Measurements from ENCODE around the gene GSDME.
"Not testable (repeated sequence)": the region's sequence is repeated elsewhere in the genome, so short reads cannot be mapped to it uniquely, and the experiment has no call there.

The GSDME gene

DNA sequence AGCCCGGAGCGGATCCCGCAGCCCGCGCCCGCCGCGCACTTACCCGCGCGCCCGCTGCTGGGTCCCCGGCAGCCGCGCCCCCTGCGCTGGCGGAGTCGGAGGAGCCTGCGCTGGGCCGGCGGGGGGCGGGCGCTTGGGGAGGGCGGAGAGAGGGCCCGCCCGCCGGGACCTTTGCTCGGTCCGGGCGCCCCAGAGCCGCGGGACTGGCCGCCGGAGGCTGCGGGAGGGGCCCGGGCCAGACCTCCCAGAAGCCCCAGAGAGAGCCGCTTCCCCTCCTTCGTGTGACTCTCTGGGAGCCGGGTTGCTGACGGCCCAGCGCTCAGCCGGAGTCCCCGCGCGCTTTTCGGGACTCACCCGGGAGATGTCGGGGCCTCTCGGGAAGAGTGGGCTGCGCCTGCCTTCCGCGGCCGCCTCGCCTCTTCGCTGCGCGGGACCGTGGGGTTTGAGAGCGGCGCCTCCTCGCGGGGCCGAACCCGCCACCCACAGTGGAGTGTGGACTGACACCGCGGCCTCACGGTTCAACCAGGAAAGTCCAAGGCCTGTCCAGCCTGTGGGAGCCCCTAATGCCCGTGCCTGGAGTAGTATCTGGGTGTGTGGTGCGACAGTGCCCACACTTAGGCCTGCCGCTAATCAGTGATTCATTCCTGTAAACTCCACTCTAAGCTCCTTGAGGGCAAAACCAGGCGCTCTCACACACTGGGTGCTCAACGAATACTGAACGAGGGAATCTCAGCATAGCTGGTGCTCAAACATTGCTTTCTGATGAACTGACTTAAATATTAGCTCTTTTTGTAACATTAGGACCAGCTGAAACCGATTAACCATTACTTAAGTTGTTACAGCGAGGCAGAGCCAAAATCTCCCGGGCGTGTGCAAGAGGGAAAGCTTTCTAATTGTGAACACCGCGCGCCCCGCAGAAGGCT is at the start of gene GSDME:
Gene GSDME, minus strand, starts transcription at position 112 of the 923 bp plus-strand sequence. CDS start 7,690 bp downstream, outside the sequence.
- no peak for FAIRE-seq

DNA sequence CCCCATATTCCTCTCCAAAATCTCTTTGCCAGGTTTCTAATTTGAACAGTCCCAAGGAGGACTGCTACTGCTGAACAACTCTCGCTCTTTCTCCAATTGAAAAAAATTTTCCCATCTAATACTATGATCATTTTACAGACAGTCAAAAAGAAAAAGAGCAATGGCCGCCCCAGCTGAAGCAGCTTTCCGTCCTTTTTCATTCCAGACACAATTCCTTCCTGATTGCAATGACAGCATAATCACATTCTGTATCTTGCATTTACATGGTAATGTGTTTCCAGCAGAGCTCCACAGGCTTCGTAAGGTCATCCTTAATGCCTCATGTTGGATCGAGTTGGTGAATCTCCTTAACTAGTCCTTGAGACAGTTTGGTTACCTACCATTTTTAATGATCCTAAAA is 45.0 kb upstream of the GSDME start:
- FAIRE-seq, result no peak

DNA sequence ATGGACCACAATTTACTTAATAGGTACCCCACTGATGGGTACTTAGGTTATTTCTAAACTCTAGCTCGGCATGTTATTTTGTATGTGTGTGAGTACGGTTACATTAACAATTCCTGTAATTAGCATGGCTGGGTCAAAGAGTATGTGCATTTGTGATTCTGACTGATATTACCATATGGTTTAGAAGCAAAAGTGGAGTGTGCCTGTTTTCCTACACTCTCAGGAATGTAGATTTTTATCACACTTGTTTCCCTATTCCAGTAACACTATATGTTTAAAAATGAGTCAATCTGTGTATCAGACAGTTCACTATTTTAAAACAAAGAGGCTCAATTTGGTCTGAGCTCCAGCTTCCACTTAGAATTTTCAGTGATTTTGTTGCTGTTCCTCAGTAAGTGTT is 44.6 kb upstream of the GSDME start:
- no peak for FAIRE-seq

DNA sequence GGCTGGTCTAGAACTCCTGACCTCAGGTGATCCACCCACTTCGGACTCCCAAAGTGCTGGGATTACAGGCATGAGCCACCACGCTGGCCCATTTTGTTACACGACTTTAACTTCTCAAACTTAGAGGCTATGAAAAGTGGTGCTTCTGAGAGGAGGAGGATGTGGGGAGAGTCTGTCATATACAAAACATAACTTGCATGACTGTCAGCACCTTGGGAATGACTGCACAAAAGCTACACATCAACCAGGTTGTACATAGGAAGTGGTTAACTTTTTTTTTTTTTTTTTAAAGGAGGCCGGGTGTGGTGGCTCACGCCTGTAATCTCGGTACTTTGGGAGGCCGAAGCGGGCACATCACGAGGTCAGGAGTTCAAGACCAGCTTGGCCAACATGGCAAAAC is 43.4 kb upstream of the GSDME start:
- FAIRE-seq, result no peak

DNA sequence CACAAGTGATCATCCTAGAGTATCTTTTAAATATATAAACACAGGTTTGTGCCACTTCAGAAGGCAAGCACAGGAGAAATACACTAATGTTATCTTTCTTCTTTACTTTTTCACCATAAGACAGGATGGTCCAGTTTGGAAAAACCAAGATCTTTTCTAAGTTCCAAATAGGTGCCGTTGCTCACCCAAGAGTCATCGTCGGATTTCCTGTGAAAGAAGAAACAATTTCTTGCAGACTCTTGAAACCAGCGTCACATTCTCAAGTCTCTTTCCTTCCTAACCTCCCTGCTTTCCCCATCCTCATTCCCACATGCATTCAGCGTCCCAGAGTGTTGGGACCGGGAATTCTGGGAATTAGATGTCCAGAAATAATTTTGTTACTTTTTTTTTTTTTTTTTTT is 42.8 kb upstream of the GSDME start:
- no peak for FAIRE-seq

DNA sequence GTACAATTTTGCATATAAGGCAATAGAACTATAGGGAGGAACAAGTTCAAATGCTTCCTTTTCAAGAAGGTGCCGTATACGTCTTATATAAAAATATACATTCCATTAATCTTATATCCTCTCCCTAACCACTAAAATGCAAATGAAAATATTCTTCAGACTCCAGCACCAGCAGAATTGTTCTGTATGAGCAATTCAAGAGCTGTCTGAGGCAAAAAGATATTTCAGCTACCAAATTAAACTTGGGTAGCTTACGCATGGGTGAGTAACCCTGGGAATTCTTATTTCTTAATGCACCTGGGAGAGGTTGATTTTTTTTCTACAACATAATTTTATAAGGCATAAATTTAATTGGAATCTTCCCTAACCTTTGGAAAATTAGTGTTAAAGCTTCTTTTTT is 42.2 kb upstream of the GSDME start:
- FAIRE-seq, result no peak

DNA sequence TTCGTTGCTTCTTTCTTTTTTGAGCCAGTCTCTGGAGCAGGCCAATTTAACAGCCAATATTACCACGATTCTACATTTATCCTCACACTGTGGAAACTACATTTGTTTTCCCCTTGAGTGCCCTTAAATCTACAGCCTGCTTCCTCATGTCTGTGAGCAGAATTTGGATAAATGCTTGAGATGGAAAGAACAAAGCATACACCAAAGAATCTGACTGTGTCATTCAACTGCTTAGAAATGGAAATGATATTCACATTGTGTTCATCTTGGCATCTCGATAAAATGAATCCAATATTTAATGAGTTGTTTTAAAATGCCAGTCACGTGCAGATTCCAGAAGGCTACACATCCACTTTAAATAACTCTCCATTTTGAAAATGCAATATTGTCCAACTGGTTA is 41.0 kb upstream of the GSDME start:
- no peak for FAIRE-seq

DNA sequence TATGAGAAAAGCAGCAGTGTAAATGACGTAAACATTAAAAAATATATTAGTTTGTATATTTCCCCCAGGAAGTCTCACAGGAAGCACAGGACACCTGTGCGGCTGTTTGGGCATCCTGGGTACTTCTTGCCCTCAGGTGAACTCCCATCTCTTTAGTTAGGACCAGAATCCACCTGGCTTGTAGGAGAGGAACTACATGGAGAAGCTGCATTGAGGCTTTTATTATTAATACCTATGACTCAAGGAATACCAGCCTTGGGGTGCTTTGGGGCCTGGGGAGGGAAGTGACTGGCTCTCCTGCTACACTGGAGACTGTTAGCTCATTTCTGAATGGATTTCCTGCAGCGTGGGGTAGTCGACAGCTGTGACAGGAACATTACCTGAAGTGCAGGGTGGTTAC is 40.0 kb upstream of the GSDME start:
- FAIRE-seq, result no peak

DNA sequence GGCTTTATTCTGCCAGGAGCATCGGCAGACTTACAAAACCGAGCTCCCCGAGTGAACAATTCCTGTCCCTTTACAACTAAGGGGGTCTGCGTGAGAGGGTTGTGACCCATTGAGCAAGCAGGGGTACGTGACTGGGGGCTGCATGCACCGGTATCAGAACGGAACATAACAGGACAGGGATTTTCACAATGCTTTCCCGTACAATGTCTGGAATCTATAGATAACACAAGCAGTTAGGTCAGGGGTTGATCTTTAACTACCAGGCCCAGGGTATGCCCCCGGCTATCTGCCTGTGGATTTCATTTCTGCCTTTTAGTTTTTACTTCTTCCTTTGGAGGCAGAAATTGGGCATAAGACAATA is 38.1 kb upstream of the GSDME start:
- no peak for FAIRE-seq

DNA sequence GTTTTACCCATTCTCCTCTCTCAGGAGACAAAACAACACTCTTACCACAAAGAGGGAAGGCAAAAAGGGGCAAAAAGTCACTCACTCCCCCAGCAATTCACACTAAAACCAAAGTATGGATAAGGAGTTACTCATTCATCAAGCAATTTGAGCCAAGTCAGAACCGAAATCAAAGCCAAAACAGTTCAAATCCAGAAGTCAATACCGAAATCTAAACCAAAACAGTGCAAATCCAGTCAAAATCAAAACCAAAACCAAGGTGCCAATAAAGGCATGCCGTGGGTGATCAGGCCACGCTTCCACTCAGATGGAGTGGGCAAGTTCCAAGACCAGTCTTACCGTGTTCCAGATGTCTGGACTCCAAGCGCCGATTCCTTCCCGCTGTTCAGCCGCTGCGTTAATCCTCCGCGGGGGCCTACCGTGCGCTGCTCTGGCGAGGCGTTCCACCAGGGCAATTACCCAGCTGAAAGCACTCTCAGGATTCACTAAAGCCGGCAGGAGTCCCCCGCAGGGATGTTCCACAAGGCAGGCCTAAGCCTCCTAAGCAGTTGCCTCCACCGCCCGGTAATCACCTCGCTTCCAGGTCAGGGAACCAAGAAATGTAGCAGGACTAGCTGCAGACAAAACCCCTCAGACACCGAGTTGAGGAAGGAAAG is 37.6 kb upstream of the GSDME start:
- FAIRE-seq, result not testable (repeated sequence)

DNA sequence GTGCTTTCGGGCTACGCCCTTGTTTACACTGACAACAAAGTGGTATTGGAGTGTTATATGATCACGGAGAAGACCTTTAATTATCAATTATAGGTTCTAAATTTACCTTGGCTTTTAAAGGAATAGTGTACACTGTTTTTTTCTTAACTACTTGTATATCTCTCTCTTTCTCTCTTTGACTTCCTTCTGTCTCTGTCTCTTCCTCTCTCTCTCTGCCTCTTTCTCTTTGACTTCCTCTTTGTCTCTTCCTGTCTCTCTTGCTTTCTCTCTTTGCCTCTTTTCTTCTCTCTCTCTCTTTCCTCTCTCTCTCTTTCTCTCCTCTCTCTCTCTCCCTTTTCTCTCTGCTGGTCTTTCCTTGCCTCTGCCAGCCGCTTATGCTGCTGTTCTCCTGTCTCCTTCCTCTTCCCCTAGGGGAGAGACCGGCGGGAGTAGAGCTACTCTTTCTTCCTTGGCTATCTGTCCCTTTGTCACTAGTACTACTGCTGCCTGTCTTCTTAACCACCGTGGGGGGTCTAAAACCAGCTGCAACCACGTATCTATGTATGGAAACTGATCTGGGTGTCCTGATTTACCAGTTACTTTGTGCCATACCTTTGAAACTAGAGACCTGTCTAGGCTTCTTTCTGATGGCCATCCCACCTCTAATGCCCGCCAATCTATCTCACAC is 36.9 kb upstream of the GSDME start:
- FAIRE-seq, result no peak

DNA sequence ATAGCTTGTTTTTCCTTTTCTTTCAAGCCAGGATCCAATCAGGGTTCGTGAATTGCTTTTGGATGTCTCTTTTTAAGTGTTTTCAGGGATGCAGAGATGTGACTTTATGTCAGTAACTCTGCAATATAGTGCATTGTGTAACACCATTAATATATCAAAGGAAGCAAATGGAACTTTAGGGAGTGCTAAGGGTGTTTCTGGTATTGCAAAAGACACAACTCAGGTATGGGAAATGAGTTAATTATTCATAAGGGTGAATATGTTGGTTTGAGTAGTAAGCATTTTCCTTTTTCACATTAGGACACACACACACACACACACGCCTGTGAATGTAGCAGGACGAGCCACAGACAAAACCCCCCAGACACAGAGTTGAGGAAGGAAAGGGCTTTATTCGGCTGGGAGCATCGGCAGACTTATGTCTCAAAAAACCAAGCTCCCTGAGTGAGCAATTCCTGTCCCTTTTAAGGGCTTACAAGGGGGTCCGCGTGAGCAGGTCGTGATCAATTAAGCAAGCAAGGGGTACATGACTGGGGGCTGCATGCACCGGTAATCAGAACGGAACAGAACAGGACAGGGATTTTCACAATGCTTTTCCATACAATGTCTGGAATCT is 31.8 kb upstream of the GSDME start:
- no peak for FAIRE-seq

DNA sequence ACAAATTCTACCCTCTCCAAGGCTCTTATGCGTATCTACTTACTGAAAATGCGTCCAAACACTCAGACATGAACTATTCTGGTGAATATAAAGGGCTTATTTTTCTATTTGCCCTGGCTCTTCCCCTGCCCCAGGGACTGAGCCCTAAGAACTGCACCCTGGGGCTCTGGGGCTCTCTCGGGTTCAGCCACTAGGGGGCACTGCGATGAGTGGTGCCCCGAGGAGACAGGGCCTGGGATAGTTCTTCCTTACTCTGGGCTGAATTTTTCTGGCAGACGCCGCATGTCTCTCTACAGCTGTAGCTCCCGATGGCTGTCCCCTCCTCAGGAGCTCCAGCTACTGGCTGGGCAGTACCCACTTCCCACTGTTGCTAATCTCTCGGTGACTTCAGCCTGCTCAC is 30.8 kb upstream of the GSDME start:
- no peak for FAIRE-seq

DNA sequence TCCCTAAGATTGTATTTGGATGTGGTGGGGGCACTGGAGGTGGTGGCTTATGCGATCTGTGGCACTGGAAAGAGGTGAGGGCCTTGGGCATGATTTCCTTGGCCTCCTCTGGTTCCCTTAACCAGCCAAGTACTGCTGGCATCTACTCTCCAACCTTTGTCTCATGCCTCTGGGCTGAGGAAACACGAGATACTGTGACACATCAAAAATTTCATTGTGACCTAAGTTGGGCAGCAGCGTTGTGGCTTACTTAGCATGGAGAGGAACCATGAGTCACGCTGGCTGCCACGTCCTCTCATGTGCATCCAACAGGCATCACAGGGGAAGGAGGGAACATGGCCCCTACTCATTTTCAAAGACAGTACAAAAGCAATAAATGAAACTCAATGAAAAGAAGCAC is 29.7 kb upstream of the GSDME start:
- no peak for FAIRE-seq

DNA sequence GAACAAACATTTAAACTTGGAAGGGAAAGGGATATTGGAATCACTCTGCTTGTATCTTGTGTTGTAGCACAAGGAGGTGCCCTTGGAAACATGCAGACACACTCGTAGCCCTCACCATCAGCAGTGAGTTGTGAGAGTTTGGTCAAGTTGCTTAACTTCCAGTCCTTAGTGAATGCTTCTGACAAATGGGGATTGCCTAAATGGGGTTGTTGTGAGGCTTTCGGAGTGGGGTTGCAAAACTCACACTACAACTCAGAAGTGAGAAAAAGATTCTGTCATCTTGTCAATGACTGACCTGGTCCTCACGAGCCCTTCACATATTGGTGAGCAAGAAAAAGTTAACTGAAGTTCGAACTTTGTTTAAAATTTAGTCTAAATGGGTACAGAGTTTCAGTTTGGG is 29.0 kb upstream of the GSDME start:
- FAIRE-seq, result no peak

DNA sequence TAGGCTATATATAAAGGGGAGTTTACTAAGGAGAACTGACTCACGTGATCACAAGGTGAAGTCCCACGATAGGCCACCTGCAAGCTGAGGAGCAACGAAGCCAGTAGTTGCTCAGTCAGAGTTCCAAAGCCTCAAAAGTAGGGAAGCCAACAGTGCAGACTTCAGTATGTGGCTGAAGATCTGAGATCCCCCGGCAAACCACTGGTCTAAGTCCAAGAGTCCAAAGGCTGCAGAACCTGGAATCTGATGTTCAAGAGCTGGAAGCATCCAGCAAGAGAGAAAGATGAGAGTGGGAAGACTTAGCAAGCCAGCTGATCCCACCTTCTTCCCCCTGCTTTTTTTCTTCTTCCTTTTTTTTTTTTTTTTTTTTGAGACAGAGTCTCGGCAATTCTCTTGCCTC is 27.0 kb upstream of the GSDME start:
- no peak for FAIRE-seq

DNA sequence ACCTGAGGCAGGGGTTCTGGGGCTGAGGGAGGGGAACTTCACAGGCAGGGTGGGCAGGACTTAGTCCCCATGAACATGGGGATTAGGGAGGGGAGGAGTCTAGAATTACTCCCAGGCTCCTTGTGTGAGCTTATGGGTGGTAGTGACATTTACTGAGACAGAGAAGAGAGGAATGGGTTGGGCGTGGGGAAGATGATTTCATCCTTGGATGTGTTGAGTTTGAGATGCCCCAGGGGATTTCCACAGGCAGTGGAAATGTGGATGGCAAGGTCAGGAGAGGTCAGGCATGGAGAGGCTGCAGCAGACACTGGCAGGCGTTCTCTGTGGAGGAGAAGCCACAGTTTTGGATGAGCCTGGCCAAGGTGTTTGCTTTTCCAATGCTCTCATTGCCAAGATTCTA is 26.4 kb upstream of the GSDME start:
- FAIRE-seq, result no peak

DNA sequence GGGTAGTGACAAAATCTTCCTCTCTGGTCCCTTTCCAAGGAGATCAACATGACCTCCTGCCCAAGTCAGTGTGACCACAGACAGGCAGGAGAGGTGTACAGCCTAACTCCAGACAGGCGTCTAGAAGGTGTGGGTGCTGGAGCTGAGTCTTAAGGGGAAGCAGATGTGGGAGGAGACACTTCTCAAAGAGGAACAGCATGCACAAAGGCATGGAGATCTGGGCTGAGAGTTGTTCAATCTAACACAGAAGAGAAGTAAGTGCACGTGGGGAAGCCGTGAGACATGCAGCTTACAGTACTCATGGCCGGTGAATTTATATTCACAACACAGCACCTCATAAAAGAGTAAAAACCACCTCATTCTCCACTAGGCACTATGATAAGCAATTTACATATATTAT is 23.8 kb upstream of the GSDME start:
- no peak for FAIRE-seq

DNA sequence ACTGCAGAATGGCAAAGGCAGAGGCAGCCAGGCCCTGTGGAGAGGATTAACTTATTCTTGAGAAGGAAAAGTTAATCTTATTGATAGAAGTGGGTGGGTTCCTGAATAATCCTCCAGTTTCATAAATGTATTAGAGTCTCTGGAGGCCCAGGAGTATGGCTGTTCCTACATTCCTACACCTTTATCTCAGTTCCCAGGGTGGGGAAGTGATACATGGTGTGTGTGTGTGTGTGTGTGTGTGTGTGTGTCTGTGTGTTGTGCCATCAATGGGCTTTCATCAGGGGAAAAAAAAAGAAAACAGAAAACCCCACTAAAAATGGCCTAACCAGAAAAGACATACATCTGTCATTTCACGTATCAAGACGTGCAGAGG is 22.0 kb upstream of the GSDME start:
- FAIRE-seq, result no peak

DNA sequence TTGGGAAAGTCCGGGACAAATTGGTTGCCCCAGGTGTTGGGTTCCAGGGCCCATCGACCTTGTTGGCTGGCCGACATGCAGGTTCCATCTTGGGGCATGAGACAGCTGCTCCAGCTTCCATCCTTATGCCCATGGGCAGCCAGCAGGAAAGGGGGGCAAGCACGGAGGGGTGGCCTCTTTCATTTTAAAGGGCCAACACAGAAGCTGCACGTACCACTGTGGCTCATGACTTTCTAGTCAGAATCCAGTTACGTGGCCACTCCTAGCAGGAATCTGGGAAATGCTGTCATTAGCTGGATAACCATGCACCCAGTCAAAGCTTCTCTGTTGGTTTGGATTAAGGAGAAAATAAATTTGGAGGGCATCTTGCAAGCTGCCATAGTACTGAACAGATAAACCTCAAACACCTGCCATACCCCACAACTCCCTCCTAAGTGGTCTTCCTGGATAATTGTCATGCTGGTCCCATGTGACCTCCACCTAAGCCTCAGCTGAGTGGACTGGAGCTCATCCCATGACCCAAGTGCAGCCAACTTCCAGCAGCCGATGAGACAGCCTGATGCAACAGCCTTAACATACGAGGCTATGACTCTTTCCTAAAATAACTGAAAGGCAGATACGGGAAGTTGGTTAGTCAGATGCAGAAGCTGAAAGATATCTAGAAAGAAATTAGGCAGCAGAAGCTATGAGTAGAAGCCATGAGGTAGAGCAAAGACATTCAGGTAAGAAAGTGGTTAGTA is 21.4 kb upstream of the GSDME start:
- no peak for FAIRE-seq

DNA sequence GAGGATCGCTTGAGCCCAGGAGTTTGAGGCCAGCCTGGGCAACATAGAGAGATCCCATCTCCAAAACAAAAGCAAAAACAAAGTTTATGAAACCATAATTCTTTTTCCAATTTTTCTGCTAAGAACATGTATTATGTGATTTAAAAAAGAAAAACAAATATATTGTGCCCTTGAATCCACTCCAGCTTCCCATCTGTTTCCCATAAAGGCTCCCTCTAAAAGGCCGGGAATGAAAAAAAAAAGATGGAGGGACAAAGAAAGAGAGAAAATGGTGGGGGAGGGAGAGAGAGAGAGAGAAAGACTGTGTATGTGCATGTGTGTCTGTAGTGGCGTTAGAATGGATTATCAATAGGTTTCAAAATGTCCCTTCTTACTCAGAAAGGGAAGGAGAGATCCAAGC is 20.5 kb upstream of the GSDME start:
- FAIRE-seq, result no peak

DNA sequence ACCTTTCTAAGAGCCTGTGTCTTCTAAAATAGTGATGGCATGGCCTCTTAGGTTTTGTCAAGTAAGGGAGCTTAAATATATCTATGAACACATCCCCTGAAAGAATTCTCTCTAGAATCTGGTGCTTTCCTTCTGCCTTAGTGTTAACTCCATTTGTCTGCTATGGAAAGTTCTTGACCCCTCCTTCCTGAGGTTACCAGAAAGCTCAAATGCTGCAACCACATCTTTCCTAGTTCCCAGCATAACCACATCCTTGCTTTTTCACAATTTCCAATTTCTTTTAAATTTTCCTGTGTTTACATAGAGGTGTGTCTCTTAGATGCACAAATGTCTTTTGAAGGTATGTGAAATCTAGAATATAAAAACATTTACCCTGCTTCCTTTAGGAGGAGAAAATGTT is 16.4 kb upstream of the GSDME start:
- no peak for FAIRE-seq

DNA sequence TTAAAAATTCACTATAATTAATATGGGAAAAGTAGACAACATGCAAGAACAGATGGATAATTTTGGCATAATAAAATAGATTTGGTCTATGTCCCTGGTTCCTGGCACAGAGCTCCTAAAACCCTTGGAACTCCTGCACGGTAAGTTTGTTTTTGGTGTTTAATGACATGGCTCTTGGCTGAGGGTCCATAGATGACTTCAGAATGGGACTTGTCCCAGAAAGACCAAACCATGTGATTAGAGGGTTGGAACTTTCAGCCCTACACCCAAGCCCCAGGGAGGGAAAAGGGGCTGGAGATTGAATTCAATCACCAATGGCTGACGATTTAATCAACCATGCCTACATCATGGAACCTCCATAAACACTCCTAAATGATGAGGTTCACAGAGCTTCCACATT is 12.6 kb upstream of the GSDME start:
- no peak for FAIRE-seq

Measured in TTC549 (cell line).